Astrocyte of the hippocampus (primary cell): ENCODE results near the gene RUFY3.
"Not testable (repeated sequence)": the region's sequence is repeated elsewhere in the genome, so short reads cannot be mapped to it uniquely, and the experiment has no call there.

Experiments used
- DNase-seq: peaks from one replicate; pipeline ENCODE4 v3.0.0; 2011; ENCODE audit warnings: low read depth, low spot score

Gene RUFY3

GRCh38 chr4:70735915-70736314 is 14.2 kb downstream of the RUFY3 start:
- DNase-seq, result peak; percentile 51

DNA sequence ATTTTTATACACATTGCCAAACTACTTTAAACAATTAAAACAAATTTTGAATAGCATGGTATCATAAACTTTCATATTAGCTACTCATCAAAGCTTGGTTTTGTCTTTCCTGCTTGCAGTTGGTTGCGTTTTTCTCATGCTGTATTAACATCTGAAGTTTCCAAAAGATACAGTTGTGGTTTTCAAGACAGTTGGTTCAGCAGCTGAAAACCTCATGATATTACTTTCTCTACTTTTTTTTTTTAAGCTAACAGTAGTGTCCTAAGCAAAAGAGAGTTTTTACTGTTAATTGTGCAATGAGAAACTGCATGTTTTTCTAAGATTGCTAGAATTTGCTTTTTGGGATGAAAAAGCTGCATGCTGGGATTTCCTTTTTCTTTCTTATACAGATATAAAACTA is 15.2 kb downstream of the RUFY3 start:
- no peak for DNase-seq

GRCh38 chr4:70737409-70737808 is 15.6 kb downstream of the RUFY3 start:
- DNase-seq, result no peak

DNA sequence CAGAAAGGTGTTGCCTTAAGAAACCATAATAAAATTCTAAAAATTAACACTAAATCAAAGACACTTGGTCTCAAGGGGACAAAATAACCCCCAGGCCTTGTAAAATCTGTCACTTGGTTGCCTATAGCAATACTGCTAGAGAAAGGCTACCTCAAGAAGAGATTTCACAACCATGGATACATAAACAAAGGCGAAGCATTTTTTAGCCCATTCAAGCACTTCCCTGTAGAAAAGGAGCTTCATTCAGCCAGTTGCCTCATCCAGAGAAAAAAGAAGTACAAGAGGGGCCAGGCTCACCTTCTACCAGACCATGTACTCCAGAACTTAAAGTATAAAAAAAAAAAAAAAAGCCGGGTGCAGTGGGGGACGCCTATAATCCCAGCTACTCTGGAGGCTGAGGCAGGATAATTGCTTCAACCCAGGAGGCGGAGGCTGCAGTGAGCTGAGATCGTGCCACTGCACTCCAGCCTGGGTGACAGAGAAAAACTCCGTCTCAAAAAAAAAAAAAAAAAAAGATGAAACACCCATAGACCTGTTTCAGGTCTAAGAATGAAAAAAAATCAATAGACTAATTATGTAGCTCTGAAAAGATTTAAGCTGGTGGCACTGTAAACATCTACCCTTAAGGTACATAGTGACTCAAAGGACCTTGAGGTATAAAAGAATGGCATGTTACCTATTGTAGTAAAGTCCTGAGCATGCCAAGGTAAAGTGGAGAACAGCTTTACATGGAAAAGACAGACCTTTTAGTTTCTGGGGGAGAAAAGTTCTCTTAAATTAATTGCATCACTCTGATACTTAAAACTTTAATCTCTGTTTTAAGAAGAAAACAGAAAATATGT is 18.0 kb downstream of the RUFY3 start:
- no peak for DNase-seq

DNA sequence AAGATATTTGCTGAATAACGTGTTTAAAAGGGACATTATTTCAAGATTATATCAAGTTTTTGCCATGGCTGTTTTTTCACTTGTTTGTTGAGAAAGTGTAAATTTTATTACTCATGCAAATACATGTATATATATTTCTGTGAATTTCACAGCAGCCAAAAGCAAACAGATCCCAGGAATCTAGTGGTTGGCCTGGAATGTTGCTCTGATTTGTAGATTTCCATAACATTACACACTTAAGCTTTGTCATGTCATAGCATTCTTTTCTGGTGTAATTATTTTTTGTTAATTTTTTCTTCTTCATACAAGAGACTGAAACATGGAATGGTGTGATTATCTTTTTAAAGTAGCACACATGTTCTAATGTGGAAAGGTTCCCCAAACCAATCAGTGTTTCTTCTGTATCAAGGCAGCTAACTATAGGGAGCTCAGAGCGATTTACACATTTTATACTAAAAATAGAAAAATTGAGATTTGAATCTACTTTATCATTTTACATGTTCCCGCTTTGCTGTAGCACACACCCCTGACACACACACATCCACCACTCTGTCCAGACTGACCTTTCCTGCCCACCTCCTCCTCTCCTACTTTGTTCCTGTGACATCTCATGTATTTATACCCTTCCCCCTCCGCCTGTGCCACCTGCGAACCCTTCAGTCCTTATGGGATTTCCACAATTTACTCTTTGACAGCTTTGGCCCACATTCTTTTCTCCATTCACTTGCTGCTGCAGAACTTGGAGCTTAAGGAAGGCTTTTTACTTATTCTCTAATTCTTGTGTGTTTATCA is 20.3 kb downstream of the RUFY3 start:
- peak; percentile 37 for DNase-seq

- no peak for DNase-seq
These were observed 22.0 kb downstream of the RUFY3 start for GRCh38 chr4:70743731-70744130.

GRCh38 chr4:70746179-70746839 is 24.5 kb downstream of the RUFY3 start:
- no peak for DNase-seq

GRCh38 chr4:70747874-70748273 is 26.1 kb downstream of the RUFY3 start:
- no peak for DNase-seq

DNA sequence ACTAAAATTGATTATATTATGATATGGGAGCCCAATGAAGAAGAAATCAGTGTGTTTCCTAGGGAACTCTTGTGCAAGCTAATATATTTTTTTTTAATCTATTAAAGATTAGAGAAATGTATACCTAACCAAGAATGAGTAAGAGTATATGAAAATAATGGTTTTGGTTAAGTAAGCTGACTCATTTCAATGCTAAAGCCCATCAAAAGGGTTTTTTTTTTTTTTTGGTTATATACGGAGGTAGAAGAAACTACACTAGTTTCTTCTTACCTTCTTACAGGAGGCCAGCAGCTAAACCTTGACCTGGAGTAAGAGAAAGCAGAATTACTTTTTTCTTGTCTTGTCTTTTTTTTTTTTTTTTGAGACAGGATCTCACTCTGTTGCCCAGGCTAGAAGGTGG is 27.5 kb downstream of the RUFY3 start:
- DNase-seq, result no peak

DNA sequence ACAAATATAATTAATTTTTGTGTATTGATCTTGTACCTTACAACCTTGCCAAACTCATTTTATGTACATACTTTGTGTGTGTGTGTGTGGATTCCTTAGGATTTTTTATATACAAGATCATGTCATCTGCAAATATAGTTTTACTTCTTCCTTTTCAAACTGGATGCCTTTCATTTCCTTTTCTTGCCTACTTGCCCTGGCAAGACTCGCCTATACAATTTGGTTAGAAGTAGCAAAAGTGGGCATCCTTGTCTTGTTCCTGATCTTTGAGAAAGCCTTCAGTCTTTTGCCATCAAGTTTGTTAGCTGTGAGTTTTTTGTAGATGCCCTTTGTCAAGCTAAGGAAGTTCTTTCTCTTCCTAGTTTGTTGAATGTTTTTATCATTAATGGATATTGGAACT is 30.5 kb downstream of the RUFY3 start:
- DNase-seq, result no peak

DNA sequence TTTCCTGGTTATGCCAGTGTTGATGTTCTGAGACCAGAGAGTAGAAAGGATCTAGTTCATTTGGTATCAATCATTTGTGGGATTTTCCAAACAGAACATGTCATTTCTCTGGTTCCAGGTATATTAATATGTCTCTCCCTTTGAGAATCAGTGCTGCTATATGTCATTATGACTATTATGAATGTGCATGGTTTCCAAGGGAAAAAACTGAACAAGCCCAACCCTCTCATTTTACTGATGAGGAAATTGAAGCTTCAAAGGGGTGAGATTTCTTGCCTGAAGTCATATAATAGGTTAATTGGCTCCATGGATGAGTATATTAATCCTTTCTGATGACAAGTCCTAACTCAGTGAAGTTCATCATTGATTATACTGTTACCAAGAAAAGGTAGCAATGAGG is 31.9 kb downstream of the RUFY3 start:
- DNase-seq, result no peak

- no peak for DNase-seq
These were observed 32.7 kb downstream of the RUFY3 start for GRCh38 chr4:70754470-70754869.

DNA sequence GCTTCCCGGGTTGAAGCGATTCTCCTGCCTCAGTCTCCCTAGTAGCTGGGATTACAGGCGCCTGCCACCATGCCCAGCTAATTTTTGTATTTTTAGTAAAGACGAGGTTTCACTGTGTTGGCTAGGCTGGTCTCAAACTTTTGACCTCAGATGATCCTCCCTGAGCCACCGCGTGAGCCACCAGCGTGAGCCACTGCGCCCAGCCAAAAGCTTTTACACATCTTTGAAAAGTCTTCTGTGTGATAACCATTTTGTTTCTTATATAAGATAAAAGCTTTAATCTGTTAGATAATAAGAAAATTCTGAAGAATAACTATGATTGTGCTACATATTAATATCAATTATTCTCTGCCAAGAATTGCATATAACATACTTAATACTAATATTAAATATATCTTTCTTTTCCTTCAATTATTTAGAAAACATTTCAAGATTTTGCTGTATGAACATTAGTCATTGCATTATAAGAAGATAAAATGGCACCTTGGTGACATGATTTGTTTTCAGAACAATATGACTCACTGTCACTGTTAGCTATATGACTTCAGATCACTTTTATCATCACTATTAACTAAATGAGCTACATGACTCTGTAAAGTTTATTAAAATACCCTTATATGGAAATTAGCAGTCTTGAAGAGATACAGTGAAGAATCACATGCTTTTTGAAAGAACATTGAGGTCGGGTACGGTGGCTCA is 33.4 kb downstream of the RUFY3 start:
- no peak for DNase-seq

GRCh38 chr4:70759126-70759525 is 37.4 kb downstream of the RUFY3 start:
- no peak for DNase-seq

DNA sequence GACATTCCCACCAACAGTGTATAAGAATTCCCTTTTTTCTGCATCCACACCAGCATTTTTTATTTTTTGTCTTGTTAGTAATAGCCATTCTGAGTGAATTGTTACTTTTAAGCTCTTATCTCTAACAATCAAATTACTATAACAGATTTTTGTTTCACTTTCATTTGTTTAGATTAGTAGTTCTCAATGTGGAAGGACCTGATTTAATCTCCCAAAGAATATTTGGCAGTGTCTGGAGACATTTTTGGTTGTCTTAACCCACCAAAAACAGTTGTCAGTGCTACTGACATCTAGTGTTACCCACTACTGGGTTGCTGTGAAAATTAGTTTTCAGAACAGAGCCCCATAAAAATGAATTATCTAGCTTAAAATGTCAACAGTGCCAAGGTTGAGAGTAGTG is 37.9 kb downstream of the RUFY3 start:
- no peak for DNase-seq

GRCh38 chr4:70760662-70761061 is 38.9 kb downstream of the RUFY3 start:
- no peak for DNase-seq

DNA sequence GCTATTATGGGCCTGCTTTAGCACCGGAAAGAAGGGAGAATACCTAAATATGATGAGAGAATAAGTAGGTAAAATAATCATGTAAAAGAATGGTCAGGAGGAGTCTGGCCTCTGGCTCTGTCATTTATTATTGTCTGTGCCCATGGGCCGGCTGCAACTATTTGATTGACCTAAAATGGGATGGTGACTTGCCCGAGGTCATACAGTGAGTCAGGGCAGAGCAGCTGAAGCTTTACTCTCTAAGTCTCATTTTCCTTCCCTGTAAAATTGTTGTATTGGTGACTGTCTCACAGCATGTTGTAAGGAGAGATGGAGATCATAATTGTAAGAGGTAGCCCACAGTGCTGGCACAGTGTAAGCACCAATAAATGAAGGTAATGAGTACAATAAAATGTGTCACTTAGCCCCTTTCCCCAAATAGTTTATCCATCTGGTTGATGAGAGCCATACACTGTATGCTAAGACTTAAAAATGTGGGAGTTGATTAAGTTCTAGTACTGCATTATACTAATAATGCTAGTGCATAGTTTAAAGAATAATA is 39.6 kb downstream of the RUFY3 start:
- DNase-seq, result no peak

DNA sequence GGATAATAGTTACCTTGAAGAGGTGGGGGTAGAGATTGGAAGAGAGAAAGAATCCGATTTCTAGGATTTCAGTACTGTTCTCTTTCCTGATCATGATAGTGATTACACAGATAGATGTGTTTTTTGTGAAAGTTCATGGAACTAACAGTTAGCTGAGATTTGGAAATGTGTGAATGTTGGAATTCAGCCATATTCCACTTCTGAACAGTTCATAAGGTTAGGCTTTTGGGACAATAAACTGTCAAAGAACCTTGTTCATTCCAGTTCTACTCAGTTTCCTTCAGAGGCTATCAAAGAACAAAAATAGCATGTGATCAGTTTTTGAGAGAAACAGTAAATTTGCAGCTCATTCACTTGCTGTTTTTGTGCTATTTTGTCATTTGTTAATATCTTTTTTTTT is 43.6 kb downstream of the RUFY3 start:
- no peak for DNase-seq

GRCh38 chr4:70768301-70768948 is 46.7 kb downstream of the RUFY3 start:
- peak; percentile 12 for DNase-seq

DNA sequence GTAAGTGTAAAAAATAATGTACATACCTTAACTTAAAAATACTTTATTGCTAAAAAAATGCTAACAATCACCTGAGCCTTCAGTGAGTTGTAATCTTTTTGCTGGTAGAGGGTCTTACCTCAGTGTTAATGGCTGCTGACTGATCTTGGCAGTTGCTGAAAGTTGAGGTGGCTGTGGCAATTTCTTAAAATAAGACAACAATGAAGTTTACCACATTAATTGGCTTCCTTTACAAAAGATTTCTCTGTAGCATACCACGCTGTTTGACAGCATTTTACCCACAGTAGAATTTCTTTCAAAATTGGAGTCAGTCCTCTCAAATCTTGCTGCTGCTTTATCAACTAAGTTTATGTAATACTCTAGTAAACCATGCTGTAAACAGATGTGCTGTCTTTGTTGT is 47.6 kb downstream of the RUFY3 start:
- not testable (repeated sequence) for DNase-seq

- DNase-seq, result no peak
These were observed 51.3 kb downstream of the RUFY3 start for GRCh38 chr4:70772929-70773555.
